Activated CD4-positive, alpha-beta T cell treated with anti-CD3 and anti-CD28 coated beads, Interleukin-2, amount 10 ng/mL, durations not matched to agents 24 days and 14 days (primary cell): Measurements from ENCODE around the gene KCTD21. TPM values are rescaled to one million over a fixed set of nuclear protein-coding genes. Genes with fewer than 3 reads are reported as not detected.
A peak's percentile ranks its signal among the peaks of the same experiment; 100 is the strongest.

ENCODE experiments used
- DNase-seq: peaks from one replicate; pipeline ENCODE4 v3.0.0; 2022
- H3K27ac Mint-ChIP-seq: one replicate; pipeline ENCODE4 v1.8.0; 2022; ENCODE audit warnings: mild to moderate bottlenecking, mixed read lengths
- H3K27me3 Mint-ChIP-seq: one replicate; pipeline ENCODE4 v1.8.0; 2022; ENCODE audit warnings: mixed read lengths
- H3K36me3 Mint-ChIP-seq: one replicate; pipeline ENCODE4 v1.8.0; 2022; ENCODE audit warnings: low read depth, mild to moderate bottlenecking, mixed read lengths
- H3K4me1 Mint-ChIP-seq: one replicate; pipeline ENCODE4 v1.8.0; 2021; ENCODE audit warnings: mixed read lengths
- H3K4me3 Mint-ChIP-seq: one replicate; pipeline ENCODE4 v1.8.0; 2022; ENCODE audit warnings: mild to moderate bottlenecking, moderate library complexity, mixed read lengths
- H3K9me3 Mint-ChIP-seq: one replicate; pipeline ENCODE4 v1.8.0; 2021; ENCODE audit warnings: mixed read lengths
- intact Hi-C: fragments of 100-400 bp; cut with micrococcal nuclease; formaldehyde crosslinking; loops from one replicate; pipeline ENCODE4 v1.15.1; 2023
- total RNA-seq: library from RNA; stranded (reverse); gene quantifications from 2 replicates; pipeline ENCODE4 v1.2.3, GENCODE V29; 2022

The KCTD21 gene
- total RNA-seq, 1 donor from 2014 or later = 11.7 TPM

DNA sequence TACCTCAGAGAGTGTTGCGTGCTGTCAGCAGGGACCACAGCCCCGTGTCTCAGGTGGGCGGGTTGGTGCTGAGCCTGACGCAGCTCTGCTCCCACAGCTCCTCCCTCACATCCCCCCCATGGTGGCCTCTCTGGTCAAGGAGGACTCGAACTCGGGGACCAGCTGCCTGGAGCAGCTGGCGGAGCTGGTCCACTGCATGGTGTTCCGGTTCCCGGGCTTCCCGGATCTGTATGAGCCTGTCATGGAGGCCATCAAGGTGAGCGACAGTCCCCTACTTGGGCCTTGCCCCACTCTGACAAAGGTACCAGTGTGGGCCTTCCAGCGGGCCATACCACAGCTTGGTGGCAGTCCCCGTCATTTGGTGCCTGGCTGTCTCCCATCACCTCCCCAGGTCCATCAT, 12.1 kb upstream of the KCTD21 start:
- Mint-ChIP-seq H3K9me3 (no peaks in the 10 kb centered on the region), H3K4me3 (no peak overlapping the region), H3K27ac (peak overlapping the region; percentile 84), H3K4me1 (peaks cover 38% of the 10 kb centered on the region), H3K27me3 (no peaks in the 10 kb centered on the region), H3K36me3 (peaks cover 32% of the 10 kb centered on the region)
- DNase-seq = no peak
- intact Hi-C loops = no loop called here

DNA sequence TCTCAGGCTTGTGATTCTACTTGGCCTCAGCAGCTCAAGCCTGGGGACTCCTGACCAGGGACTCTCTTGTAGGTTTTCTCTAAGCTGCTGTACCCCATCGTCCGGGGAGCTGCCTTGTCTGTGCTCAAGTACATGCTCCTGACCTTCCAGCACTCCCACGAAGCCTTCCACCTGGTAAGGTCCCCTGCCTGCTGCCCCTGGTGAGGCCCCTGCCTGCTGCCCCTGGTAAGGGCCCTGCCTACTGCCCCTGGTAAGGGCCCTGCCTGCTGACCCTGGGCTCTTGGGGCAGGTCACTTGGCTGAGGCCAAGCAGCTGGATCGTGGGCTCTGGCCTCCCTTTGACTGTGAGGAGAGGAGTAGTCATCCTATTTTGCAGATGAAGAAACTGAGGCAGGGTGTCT, 11.6 kb upstream of the KCTD21 start:
- Mint-ChIP-seq H3K27me3 (no peaks in the 10 kb centered on the region), H3K4me1 (peaks cover 43% of the 10 kb centered on the region), H3K4me3 (no peak overlapping the region), H3K27ac (no peak overlapping the region), H3K36me3 (peaks cover 31% of the 10 kb centered on the region), H3K9me3 (no peaks in the 10 kb centered on the region)
- DNase-seq = no peak
- intact Hi-C loops = no loop called here

DNA sequence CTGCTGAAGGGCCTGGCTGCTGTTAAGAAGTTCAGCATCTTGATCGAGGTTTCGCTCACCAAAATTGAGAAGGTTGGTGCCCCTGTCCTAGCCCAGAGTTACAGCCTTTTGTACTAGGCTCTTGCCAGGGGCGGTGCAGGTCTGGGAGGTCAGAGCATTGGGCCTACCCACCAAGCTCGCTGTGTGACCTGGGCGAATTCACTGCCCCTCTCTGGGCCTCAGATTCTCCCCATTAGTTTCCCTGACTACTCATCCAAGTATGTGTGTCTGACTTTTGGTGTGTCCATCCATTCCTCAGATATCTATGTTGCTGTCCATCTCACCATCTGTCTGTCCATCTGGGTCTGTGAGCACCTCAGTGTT, 11.2 kb upstream of the KCTD21 start:
- no peak for DNase-seq
- no peak overlapping the region for H3K27ac Mint-ChIP-seq
- peaks cover 45% of the 10 kb centered on the region for H3K4me1 Mint-ChIP-seq
- no peaks in the 10 kb centered on the region for H3K27me3 Mint-ChIP-seq
- intact Hi-C loops = no loop called here
- H3K9me3 Mint-ChIP-seq = no peaks in the 10 kb centered on the region
- H3K4me3 Mint-ChIP-seq = no peak overlapping the region
- peaks cover 30% of the 10 kb centered on the region for H3K36me3 Mint-ChIP-seq

DNA sequence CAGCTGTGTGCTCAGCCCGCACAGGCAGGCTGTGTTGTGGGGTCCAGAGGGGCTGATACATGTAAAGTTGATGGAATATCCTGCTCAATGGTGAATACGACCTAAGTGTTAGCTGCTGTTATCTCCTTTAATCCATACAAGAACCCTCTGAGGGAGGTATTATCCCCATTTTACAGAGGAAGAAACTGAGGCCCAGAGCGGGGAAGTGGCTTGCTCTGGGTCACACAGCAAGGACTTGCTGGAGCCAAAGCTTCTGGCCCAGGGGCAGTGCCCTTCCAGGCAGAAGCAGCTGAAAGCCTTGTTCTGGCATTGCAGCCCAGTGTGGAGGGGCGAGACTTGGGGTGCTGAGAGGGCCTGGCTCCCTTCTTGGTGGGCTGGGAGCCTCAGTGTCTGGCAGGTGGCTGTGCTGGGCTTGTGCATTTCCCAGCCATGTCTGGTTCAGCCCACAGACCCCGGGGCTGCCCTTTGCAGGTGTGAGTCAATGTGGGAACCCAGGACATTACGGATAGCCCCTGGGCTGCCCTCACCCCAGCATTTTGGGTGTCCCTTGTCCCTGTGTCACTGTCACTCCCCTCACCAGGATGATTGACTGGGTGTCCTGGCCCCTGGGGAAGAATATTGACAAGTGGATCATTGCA, 10.7 kb upstream of the KCTD21 start:
- no peak for DNase-seq
- peaks cover 29% of the 10 kb centered on the region for H3K36me3 Mint-ChIP-seq
- no peak overlapping the region for H3K4me3 Mint-ChIP-seq
- H3K9me3 Mint-ChIP-seq = no peaks in the 10 kb centered on the region
- no peak overlapping the region for H3K27ac Mint-ChIP-seq
- peaks cover 45% of the 10 kb centered on the region for H3K4me1 Mint-ChIP-seq
- intact Hi-C loops = no loop called here
- H3K27me3 Mint-ChIP-seq = no peaks in the 10 kb centered on the region

DNA sequence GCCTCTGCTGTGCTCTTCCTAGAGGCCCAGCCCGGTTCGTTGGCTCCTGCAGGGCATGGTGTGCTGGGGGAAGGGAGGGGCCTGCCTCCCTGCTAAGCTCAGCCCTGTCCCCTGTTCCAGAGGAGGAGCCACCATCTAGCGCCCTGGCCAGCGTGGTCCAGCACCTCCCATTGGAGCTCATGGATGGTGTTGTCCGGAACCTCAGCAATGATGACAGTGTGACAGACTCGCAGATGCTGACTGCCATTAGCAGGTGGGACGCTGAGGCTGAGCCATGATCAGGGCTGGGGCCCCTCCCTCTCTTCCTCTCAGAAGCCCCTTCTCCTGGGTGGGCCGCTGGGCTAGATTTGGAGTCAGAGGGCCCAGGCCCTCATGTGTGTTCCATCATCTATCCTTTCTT, 9.4 kb upstream of the KCTD21 start:
- H3K27ac Mint-ChIP-seq = no peak overlapping the region
- peaks cover 51% of the 10 kb centered on the region for H3K4me1 Mint-ChIP-seq
- intact Hi-C loops = no loop called here
- no peaks in the 10 kb centered on the region for H3K9me3 Mint-ChIP-seq
- no peak overlapping the region for H3K4me3 Mint-ChIP-seq
- H3K27me3 Mint-ChIP-seq = no peaks in the 10 kb centered on the region
- DNase-seq = no peak
- peaks cover 33% of the 10 kb centered on the region for H3K36me3 Mint-ChIP-seq

DNA sequence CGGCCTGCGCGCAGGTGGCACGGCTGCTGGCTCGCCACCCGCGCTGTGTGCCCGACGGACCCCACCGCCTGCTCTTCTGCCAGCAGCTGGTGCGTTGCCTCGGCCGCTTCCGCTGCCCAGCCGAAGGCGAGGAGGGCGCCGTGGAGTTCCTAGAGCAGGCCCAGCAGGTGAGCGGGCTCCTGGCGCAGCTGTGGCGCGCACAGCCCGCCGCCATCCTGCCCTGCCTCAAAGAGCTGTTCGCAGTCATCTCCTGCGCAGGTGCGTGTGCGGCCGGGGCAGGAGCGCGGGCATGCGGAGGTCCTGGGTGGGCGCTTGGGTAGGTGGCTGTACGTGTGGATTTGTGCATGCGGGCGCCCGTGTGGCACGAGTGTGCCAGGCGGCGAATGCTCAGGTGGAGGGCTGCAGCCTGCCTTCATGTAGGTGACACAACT, 8.2 kb upstream of the KCTD21 start:
- H3K36me3 Mint-ChIP-seq = peaks cover 31% of the 10 kb centered on the region
- no peaks in the 10 kb centered on the region for H3K9me3 Mint-ChIP-seq
- H3K4me3 Mint-ChIP-seq = no peak overlapping the region
- intact Hi-C loops = no loop called here
- H3K4me1 Mint-ChIP-seq = peaks cover 47% of the 10 kb centered on the region
- H3K27me3 Mint-ChIP-seq = no peaks in the 10 kb centered on the region
- DNase-seq = no peak
- no peak overlapping the region for H3K27ac Mint-ChIP-seq

DNA sequence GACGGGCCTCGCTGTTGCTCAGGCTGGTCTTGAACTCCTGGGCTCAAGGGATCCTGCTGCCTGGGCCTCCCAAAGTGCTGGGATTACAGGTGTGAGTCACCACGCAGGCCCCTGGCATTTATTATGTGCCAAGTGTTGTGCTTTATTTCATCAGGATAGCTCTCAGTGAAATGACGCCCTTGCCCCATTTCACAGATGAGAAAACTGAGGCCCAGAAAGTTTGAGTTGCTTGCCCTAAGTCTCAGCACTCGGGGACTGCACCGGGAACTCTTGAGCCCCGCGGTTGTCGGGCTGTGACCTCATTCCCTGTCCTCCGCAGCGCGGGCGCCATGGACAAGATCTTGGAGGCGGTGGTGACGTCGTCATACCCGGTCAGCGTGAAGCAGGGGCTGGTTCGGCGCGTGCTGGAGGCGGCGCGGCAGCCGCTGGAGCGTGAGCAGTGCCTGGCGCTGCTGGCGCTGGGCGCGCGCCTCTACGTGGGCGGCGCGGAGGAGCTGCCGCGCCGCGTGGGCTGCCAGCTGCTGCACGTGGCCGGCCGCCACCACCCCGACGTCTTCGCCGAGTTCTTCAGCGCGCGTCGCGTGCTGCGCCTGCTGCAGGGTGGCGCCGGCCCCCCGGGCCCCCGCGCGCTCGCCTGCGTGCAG, 7.6 kb upstream of the KCTD21 start:
- Mint-ChIP-seq H3K36me3 (peaks cover 25% of the 10 kb centered on the region), H3K9me3 (no peaks in the 10 kb centered on the region), H3K27me3 (no peaks in the 10 kb centered on the region), H3K27ac (no peak overlapping the region), H3K4me3 (no peak overlapping the region), H3K4me1 (peaks cover 46% of the 10 kb centered on the region)
- intact Hi-C loops = no loop called here
- no peak for DNase-seq

DNA sequence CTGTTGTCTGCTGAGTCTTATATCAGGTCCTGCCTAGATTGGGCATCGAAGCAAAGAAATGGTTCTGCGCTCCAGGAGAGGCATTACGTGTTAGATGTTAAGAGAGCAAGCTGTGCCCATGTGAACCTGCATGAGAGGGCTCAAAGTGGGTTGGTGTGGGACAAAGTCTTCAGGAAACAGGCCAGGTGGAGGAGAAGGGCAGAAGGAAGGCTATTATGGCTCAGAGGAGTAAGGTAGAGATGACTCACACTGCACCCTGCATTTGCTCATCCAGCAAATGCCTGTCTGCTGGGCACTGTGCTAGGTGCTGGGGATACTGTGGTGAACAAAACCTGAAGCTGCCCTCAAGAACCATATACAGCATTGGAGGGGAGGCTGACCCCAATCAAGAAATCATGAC, 6.1 kb upstream of the KCTD21 start:
- peaks cover 58% of the 10 kb centered on the region for H3K4me1 Mint-ChIP-seq
- intact Hi-C loops = loop anchor here (1.0 kb wide), 1 partner anchor 8 kb away; no protein-coding TSS in a partner anchor

DNA sequence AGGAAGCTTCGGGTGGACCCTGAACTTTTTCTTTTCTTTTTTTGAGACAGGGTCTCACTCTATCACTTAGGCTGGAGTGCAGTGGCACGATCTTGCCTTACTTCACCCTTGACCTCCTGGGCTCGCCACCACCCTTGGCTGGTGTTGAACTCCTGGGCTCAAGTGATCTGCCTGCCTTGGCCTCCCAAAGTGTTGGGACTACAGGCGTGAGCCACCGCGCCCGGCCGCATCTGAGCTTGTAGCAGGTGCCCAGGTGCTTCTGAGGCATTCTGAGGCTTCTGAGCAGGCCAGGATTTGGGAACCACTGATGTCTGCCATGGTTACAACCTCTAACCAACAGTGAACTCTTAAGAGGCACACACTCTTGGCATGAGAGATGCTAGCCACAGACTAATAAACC, 5.4 kb upstream of the KCTD21 start:
- DNase-seq = no peak
- no peak overlapping the region for H3K4me3 Mint-ChIP-seq
- peaks cover 60% of the 10 kb centered on the region for H3K4me1 Mint-ChIP-seq
- H3K9me3 Mint-ChIP-seq = no peaks in the 10 kb centered on the region
- no peaks in the 10 kb centered on the region for H3K27me3 Mint-ChIP-seq
- peak overlapping the region; percentile 70 for H3K27ac Mint-ChIP-seq
- intact Hi-C loops = loop anchor here (1.0 kb wide), 1 partner anchor 8 kb away; no protein-coding TSS in a partner anchor
- peaks cover 24% of the 10 kb centered on the region for H3K36me3 Mint-ChIP-seq

More for the DNA sequence above, 6.1 kb upstream of the KCTD21 start:
- Mint-ChIP-seq H3K9me3 (no peaks in the 10 kb centered on the region), H3K27me3 (no peaks in the 10 kb centered on the region), H3K36me3 (peaks cover 25% of the 10 kb centered on the region), H3K27ac (peak overlapping the region; percentile 58), H3K4me3 (no peak overlapping the region)
- no peak for DNase-seq

DNA sequence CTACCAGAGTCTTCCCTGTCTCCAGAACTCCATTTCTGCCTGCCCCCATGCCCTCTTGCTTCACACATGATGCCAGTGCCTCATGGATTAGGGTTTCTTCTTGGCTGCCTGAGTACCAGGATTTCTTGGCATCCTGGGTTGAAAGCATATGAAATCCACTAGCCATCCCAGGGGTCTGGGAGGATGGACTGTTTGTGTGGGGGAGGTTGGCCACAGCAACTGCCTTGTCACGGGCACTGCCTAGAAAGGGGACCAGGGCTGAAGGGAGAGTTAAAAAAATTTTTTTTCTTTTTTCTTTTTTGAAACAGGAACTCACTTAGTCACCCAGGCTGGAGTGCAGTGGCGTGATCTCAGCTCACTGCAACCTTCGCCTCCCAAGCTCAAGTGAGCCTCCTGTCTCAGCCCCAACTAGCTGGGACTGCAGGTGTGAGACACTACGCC, 4.5 kb upstream of the KCTD21 start:
- Mint-ChIP-seq H3K9me3 (no peaks in the 10 kb centered on the region), H3K27ac (peak overlapping the region; percentile 50), H3K4me3 (peak overlapping the region; percentile 16), H3K4me1 (peaks cover 55% of the 10 kb centered on the region), H3K27me3 (no peaks in the 10 kb centered on the region), H3K36me3 (peaks cover 17% of the 10 kb centered on the region)
- no peak for DNase-seq
- intact Hi-C loops = no loop called here

DNA sequence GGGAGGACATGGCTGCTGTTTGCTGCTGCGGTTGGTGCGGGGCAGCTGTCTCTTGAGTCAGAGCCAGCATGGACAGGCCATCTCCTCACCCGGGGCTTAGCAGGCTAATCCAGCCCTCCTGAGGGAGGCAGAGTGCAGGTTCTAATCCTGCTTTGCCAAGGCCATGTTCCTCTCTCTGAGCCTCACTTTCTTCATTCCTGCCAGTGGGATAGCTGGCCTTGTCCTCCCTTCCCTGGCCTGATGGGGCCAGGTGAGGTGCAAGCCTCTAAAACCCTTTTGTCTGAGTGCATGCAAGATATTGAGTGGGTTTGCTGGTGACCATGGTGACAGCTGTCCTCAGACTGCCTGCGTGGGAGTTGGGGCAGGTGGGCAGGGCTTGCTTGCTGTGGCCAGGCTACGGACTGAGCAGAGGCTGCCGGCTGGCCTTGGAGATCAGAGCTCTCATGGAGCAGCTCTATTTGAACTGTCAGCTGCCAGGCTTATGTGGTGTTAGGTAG, 3.8 kb upstream of the KCTD21 start:
- intact Hi-C loops = no loop called here
- no peaks in the 10 kb centered on the region for H3K9me3 Mint-ChIP-seq
- H3K27ac Mint-ChIP-seq = no peak overlapping the region
- peak overlapping the region; percentile 4 for H3K4me3 Mint-ChIP-seq
- H3K36me3 Mint-ChIP-seq = peaks cover 18% of the 10 kb centered on the region
- H3K4me1 Mint-ChIP-seq = peaks cover 60% of the 10 kb centered on the region
- no peak for DNase-seq
- H3K27me3 Mint-ChIP-seq = no peaks in the 10 kb centered on the region

DNA sequence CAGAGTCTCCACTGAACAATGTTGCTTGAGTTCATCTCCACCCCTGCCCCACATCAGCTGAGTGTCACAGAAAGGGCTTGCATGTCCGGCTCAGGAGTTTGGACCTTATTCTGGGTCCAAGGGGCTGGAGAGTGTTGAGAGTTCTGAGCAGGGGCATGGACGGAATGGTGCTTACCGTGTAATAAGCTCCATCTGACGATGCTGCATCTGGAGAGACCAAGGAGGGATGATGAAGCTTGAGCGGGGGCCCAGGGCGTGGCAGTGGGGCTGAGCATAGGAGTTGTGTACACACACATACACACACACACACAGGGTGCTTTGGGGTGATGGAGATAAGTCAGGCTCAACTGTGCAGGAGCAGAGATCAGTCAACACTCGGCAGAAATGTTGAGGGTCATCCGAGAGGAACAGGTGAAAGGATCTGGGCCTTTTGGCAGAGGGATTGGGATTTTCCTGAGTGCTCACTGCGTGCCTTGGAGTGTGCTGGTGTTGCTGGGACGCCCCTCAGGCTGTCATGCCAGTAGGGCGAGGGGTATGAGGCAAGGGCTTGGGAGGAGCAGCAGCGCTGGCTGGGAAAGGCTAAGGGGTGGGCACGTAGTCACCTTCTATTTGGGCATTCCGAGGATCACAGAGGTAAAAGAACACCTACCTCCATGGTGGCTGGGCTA, 2.6 kb upstream of the KCTD21 start:
- Mint-ChIP-seq H3K27ac (no peak overlapping the region), H3K27me3 (no peaks in the 10 kb centered on the region), H3K4me1 (peaks cover 68% of the 10 kb centered on the region), H3K4me3 (peak overlapping the region; percentile 99), H3K36me3 (peaks cover 26% of the 10 kb centered on the region), H3K9me3 (no peaks in the 10 kb centered on the region)
- intact Hi-C loops = no loop called here
- DNase-seq = no peak

DNA sequence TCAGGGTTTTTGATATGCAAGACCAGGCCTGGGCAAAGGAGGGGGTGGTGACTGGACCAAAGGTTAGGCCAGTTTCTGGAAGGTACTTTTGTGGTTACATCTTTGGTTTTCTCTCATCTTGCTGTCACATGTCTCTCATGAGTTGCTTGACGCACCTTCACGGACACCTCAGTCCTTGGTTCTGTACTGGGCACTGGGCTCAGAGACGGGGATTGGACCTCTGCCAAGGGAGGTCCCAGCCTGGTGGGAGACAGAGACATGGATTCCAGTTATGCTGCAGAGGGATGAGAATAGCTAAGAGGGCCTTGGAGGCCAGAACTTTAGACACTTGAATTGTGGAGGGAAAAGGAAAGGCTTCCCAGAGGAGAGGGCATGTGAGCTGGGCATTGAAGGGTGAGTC, 1.9 kb upstream of the KCTD21 start:
- no peak for DNase-seq
- peaks cover 28% of the 10 kb centered on the region for H3K36me3 Mint-ChIP-seq
- H3K4me1 Mint-ChIP-seq = peaks cover 70% of the 10 kb centered on the region
- no peaks in the 10 kb centered on the region for H3K9me3 Mint-ChIP-seq
- H3K4me3 Mint-ChIP-seq = peak overlapping the region; percentile 99
- intact Hi-C loops = no loop called here
- peak overlapping the region; percentile 54 for H3K27ac Mint-ChIP-seq
- H3K27me3 Mint-ChIP-seq = no peaks in the 10 kb centered on the region

DNA sequence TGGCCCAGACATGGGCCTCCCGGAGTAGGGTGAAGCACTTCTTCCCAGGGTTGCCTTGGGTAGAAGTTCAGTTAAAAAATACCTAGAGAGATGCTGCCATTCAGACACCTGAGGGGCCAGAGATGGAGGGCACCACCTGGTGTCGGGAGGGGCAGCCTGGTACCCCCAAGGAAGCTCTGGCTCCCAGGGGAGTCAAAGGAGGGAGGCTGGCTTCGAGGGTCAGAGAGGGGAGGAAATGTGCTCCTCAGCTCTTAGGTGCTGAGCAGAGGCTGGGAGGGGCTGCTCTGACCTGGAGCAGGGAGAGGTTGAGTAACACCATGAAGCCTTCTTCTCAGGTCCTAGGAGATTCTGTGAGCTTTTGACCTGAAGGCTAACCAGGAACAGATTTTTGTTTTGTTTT, 1.4 kb upstream of the KCTD21 start:
- Mint-ChIP-seq H3K27me3 (no peaks in the 10 kb centered on the region), H3K36me3 (peaks cover 28% of the 10 kb centered on the region), H3K27ac (peak overlapping the region; percentile 90), H3K4me1 (peaks cover 65% of the 10 kb centered on the region), H3K4me3 (peak overlapping the region; percentile 99), H3K9me3 (no peaks in the 10 kb centered on the region)
- no peak for DNase-seq
- intact Hi-C loops = loop anchor here (2.0 to 5.0 kb wide), 7 partner anchors 13 to 553 kb away; partner anchors contain the start of genes AAMDC, CLNS1A and RSF1
